Parathyroid adenoma (tissue), 2 donors: ENCODE measurements around the gene PDZD7.

Source experiments
- H2AFZ ChIP-seq: fragments of 300-600 bp; sonication (generic); one replicate; pipeline ENCODE4 v1.7.0; 2017; ENCODE audit warnings: antibody characterized with exemption, mild to moderate bottlenecking
- H3K27ac ChIP-seq: fragments of 300-600 bp; sonication (generic); one replicate; pipeline ENCODE4 v1.7.0; 2017
- H3K27me3 ChIP-seq: fragments of 300-600 bp; sonication (generic); one replicate; pipeline ENCODE4 v1.7.0; 2017; ENCODE audit warnings: low read length; ENCODE audit not compliant: control insufficient read depth, insufficient read depth
- H3K36me3 ChIP-seq: fragments of 300-600 bp; sonication (generic); one replicate; pipeline ENCODE4 v1.7.0; 2017; ENCODE audit warnings: low read length; ENCODE audit not compliant: control insufficient read depth, insufficient read depth
- H3K4me1 ChIP-seq: fragments of 300-600 bp; sonication (generic); one replicate; pipeline ENCODE4 v1.7.0; 2017; ENCODE audit warnings: control low read depth
- H3K4me2 ChIP-seq: fragments of 300-600 bp; sonication (generic); one replicate; pipeline ENCODE4 v1.7.0; 2017; ENCODE audit warnings: low read length
- H3K4me3 ChIP-seq: fragments of 300-600 bp; sonication (generic); one replicate; pipeline ENCODE4 v1.7.0; 2017; ENCODE audit warnings: low read depth, low read length
- H3K79me2 ChIP-seq: fragments of 300-600 bp; sonication (generic); one replicate; pipeline ENCODE4 v1.7.0; 2017; ENCODE audit warnings: control low read depth
- H3K9ac ChIP-seq: fragments of 300-600 bp; sonication (generic); one replicate; pipeline ENCODE4 v1.7.0; 2017; ENCODE audit warnings: mild to moderate bottlenecking
- H3K9me3 ChIP-seq: fragments of 300-600 bp; sonication (generic); one replicate; pipeline ENCODE4 v1.7.0; 2017; ENCODE audit warnings: low read length; ENCODE audit not compliant: control insufficient read depth
- CTCF ChIP-seq: fragments of 300-600 bp; sonication (generic); IDR thresholded peaks from one replicate; pipeline ENCODE4 v1.7.0; 2017; ENCODE audit warnings: antibody characterized with exemption, mild to moderate bottlenecking
- donor health status: primary hyperparathyroidism.

Gene PDZD7

DNA sequence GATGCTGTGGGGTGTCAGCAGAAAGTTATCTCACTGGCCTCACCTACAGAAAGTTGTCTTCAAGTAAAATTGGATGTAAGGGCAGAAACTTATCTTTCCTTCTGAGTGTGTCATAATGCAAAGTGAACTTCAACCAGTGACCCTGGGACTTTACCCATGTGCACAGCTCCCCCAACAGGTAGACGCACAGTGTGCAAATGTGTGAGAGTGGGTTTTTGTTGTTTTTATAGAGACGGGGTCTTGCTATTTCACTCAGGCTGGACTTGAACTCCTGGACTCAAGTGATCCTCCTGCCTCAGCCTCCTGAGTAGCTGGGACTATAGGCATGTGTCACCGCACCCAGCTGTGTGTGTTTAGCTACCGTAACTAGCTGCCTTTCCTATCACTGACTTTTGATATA lies 24.5 kb upstream of the PDZD7 start:
- Histone ChIP-seq H3K27me3 (no peaks in the 10 kb centered on the region), H3K9ac (no peak overlapping the region), H3K79me2 (no peaks in the 10 kb centered on the region), H3K4me2 (no peak overlapping the region), H3K9me3 (no peaks in the 10 kb centered on the region), H3K27ac (no peak overlapping the region), H3K36me3 (no peaks in the 10 kb centered on the region), H3K4me1 (peaks cover 9% of the 10 kb centered on the region), H2AFZ (no peak overlapping the region), H3K4me3 (no peak overlapping the region)
- TF ChIP-seq CTCF: no peak

- no peaks in the 10 kb centered on the region for H3K27me3 ChIP-seq
- H3K9ac ChIP-seq: no peak overlapping the region
- no peak for TF ChIP-seq CTCF
- no peak overlapping the region for H3K4me3 ChIP-seq
- no peaks in the 10 kb centered on the region for H3K79me2 ChIP-seq
- no peak overlapping the region for H2AFZ ChIP-seq
- H3K27ac ChIP-seq: no peak overlapping the region
- peaks cover 7% of the 10 kb centered on the region for H3K4me1 ChIP-seq
- no peaks in the 10 kb centered on the region for H3K9me3 ChIP-seq
- no peaks in the 10 kb centered on the region for H3K36me3 ChIP-seq
- H3K4me2 ChIP-seq: no peak overlapping the region
These were observed 23.9 kb upstream of the PDZD7 start for GRCh38 chr10:101054876-101055275.

DNA sequence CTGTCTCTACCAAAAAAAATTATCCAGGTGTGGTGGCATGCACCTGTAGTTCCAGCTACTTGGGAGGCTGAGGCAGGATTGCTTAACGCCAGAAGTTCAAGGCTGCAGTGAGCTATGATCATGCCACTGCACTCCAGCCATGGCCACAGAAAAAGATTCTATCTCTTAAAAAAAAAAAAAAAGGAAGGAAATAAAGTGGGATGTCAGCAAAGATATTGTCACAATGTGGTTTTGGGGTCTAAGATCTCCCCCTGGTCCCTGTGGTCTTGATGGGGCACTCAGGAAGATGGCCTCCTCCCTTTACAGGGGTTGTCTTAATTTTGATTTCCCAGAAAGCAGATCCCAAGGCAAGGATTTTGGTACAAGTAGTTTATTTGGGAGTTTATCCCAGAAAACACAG lies 23.4 kb upstream of the PDZD7 start:
- TF ChIP-seq CTCF: no peak
- no peaks in the 10 kb centered on the region for H3K36me3 ChIP-seq

DNA sequence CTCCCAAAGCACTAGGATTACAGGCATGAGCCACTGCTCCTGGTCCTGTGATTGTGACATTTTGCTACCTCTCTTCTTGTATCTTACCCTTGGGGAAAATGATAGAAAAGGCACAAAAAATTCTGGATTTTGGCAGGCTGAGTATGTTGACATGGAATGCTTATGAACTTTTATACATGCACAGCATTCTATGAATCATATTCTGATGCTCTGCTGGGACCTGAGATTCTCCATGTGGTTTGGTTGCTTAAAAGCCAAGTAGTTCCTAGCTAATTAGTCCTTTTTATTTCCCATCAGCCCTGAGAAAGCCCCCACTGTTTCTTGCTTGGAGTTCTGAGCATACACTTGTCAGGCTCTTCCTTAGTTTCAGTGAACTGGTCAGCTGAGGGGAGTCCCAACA lies 22.6 kb upstream of the PDZD7 start:
- H3K4me1 ChIP-seq: peaks cover 4% of the 10 kb centered on the region
- no peaks in the 10 kb centered on the region for H3K27me3 ChIP-seq
- no peak overlapping the region for H3K27ac ChIP-seq
- no peak overlapping the region for H3K4me2 ChIP-seq
- H3K9me3 ChIP-seq: no peaks in the 10 kb centered on the region
- H3K4me3 ChIP-seq: no peak overlapping the region
- no peak overlapping the region for H2AFZ ChIP-seq
- H3K36me3 ChIP-seq: no peaks in the 10 kb centered on the region
- no peaks in the 10 kb centered on the region for H3K79me2 ChIP-seq
- TF ChIP-seq CTCF: no peak
- H3K9ac ChIP-seq: no peak overlapping the region

More for the DNA sequence above, 23.4 kb upstream of the PDZD7 start:
- no peak overlapping the region for H3K4me2 ChIP-seq
- H3K4me3 ChIP-seq: no peak overlapping the region
- no peak overlapping the region for H3K27ac ChIP-seq
- H3K9ac ChIP-seq: no peak overlapping the region
- H3K9me3 ChIP-seq: no peaks in the 10 kb centered on the region
- H3K27me3 ChIP-seq: no peaks in the 10 kb centered on the region
- H3K79me2 ChIP-seq: no peaks in the 10 kb centered on the region
- H3K4me1 ChIP-seq: peaks cover 4% of the 10 kb centered on the region
- no peak overlapping the region for H2AFZ ChIP-seq

DNA sequence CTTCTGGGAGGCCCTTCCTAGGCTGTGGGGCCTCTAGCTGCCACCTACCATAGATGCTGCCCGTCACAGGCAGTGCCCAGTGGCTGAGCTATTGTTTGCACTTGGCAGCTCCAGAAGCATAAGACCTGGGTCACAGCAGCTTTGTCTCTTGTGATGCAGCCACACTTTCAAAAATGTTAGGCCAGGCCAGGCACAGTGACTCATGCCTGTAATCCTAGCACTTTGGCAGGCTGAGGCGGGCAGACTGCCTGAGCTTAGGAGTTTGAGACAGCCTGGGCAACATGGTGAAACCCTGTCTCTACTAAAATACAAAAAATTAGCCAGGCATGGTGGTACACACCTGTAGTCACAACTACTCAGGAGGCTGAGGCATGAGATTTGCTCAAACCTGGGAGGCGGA lies 21.4 kb upstream of the PDZD7 start:
- Histone ChIP-seq H3K4me3 (no peak overlapping the region), H2AFZ (no peak overlapping the region), H3K9me3 (no peaks in the 10 kb centered on the region), H3K27me3 (no peaks in the 10 kb centered on the region), H3K27ac (no peak overlapping the region), H3K4me1 (peaks cover 4% of the 10 kb centered on the region), H3K36me3 (no peaks in the 10 kb centered on the region), H3K9ac (no peak overlapping the region), H3K4me2 (no peak overlapping the region), H3K79me2 (no peaks in the 10 kb centered on the region)
- no peak for TF ChIP-seq CTCF
